ENCODE measurements around the gene SERPINA9.

The SERPINA9 gene

DNA sequence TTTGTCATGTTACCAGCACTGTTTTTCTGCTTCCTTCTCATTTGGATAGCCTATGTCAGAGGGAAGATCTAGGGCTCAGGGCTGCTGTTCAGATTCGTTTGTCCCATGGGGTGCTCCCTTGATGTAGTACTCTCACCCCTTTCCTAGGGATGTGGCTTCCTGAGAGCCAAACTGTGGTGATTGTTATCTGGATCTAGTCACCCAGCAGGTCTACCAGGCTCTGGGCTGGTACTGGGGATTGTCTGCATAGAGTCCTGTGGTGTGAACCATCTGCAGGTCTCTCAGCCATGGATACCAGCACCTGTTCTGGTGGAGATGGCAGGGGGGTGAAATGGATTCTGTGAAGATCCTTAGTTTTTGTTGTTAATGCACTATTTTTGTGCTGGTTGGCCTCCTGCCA, 17.9 kb downstream of the SERPINA9 start:
- no peak for DNase-seq (ENCODE audit: low read depth)
- TF ChIP-seq MYC (IDR thresholded peaks at IDR 0.05; ENCODE audit: low read depth, low read length) (no peak), CTCF (IDR thresholded peaks at IDR 0.05; ENCODE audit: low read depth, low read length) (no peak), POLR2A (IDR thresholded peaks at IDR 0.05; ENCODE audit: extremely low read depth, insufficient read length) (no peak)
- TF ChIP-seq, protein P1, sequence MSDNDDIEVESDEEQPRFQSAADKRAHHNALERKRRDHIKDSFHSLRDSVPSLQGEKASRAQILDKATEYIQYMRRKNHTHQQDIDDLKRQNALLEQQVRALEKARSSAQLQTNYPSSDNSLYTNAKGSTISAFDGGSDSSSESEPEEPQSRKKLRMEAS (IDR thresholded peaks at IDR 0.05; ENCODE audit: low read depth, low read length), result no peak
- H3K4me3 ChIP-seq (ENCODE audit: low read depth, low read length), result no peak overlapping the region

GRCh38 chr14:94455928-94456327, 20.1 kb downstream of the SERPINA9 start:
- no peak for DNase-seq (ENCODE audit: low read depth)
- H3K4me3 ChIP-seq (ENCODE audit: low read depth, low read length), result no peak overlapping the region
- TF ChIP-seq CTCF (IDR thresholded peaks at IDR 0.05; ENCODE audit: low read depth, low read length), result no peak
- no peak for TF ChIP-seq MYC (IDR thresholded peaks at IDR 0.05; ENCODE audit: low read depth, low read length)
- no peak for TF ChIP-seq POLR2A (IDR thresholded peaks at IDR 0.05; ENCODE audit: extremely low read depth, insufficient read length)
- TF ChIP-seq, protein P1 (IDR thresholded peaks at IDR 0.05; ENCODE audit: low read depth, low read length), result no peak

DNA sequence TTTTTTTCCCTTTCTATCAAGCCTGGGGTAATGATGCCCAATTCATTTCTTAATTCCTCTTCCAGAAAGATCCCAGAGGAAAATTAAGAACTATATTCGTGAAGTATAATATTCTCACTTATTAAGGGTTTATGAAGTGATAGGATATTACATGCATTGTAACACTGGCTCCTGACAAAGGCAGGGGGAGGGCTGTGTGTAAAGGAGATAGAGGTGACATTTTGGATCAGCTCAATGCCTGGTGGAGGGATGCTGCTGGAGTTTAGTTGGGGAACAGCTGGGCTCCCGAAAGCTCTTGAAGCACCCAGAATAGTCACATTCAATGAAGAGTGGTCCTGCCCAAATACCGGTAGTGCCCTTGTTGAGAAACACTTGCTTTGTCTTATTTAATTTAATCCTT, 24.2 kb downstream of the SERPINA9 start:
- no peak overlapping the region for H3K4me3 ChIP-seq (ENCODE audit: low read depth, low read length)
- TF ChIP-seq, protein P1 (IDR thresholded peaks at IDR 0.05; ENCODE audit: low read depth, low read length), result no peak
- TF ChIP-seq MYC (IDR thresholded peaks at IDR 0.05; ENCODE audit: low read depth, low read length), result no peak
- no peak for TF ChIP-seq POLR2A (IDR thresholded peaks at IDR 0.05; ENCODE audit: extremely low read depth, insufficient read length)
- no peak for DNase-seq (ENCODE audit: low read depth)

DNA sequence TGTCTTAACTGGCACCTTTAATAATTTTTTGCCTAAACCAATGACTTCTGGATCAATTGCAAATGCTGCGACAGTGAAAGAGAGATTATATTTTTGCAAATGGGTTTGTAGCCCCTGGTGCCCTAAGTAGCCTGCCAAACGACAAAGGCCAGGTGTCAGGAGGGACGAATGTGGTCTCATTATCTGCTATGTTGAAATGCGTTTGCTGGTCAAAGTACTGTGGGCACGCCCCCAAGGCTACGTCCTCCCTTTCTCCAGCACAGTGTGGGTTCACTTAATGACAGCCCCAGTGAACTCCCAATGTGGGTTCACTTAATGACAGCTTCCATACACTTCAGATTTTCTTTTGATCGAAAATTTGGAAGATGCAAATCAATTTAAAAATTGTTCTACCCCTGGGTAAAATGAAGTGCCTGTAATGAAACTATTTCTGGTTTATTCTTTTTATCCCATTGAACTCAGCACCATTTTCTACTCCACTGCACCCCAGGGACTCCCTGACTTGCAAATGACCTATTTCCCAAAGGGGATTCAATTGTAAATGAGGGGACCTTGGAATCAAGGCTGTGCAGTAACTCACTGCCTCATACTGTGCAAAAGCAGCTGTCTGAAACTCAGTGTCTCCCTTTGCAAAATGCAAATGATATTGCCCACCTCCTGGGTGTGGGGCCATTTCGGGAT, 24.8 kb downstream of the SERPINA9 start:
- TF ChIP-seq CTCF (IDR thresholded peaks at IDR 0.05; ENCODE audit: low read depth, low read length) (no peak), POLR2A (IDR thresholded peaks at IDR 0.05; ENCODE audit: extremely low read depth, insufficient read length) (no peak), MYC (IDR thresholded peaks at IDR 0.05; ENCODE audit: low read depth, low read length) (no peak)
- TF ChIP-seq, protein P1 (IDR thresholded peaks at IDR 0.05; ENCODE audit: low read depth, low read length), result no peak
- H3K4me3 ChIP-seq (ENCODE audit: low read depth, low read length), result no peak overlapping the region
- DNase-seq (ENCODE audit: low read depth), result no peak

- no peak for DNase-seq (ENCODE audit: low read depth)
- no peak overlapping the region for H3K4me3 ChIP-seq (ENCODE audit: low read depth, low read length)
- TF ChIP-seq CTCF (IDR thresholded peaks at IDR 0.05; ENCODE audit: low read depth, low read length) (no peak), POLR2A (IDR thresholded peaks at IDR 0.05; ENCODE audit: extremely low read depth, insufficient read length) (no peak), MYC (IDR thresholded peaks at IDR 0.05; ENCODE audit: low read depth, low read length) (no peak)
- TF ChIP-seq, protein P1 (IDR thresholded peaks at IDR 0.05; ENCODE audit: low read depth, low read length), result no peak
Observed at GRCh38 chr14:94450722-94451090, 25.3 kb downstream of the SERPINA9 start.

GRCh38 chr14:94449930-94450329, 26.1 kb downstream of the SERPINA9 start:
- no peak for DNase-seq (ENCODE audit: low read depth)
- TF ChIP-seq CTCF (IDR thresholded peaks at IDR 0.05; ENCODE audit: low read depth, low read length), result no peak
- TF ChIP-seq, protein P1 (IDR thresholded peaks at IDR 0.05; ENCODE audit: low read depth, low read length), result no peak
- no peak overlapping the region for H3K4me3 ChIP-seq (ENCODE audit: low read depth, low read length)
